ENCODE data around the gene NAT9.

DNA sequence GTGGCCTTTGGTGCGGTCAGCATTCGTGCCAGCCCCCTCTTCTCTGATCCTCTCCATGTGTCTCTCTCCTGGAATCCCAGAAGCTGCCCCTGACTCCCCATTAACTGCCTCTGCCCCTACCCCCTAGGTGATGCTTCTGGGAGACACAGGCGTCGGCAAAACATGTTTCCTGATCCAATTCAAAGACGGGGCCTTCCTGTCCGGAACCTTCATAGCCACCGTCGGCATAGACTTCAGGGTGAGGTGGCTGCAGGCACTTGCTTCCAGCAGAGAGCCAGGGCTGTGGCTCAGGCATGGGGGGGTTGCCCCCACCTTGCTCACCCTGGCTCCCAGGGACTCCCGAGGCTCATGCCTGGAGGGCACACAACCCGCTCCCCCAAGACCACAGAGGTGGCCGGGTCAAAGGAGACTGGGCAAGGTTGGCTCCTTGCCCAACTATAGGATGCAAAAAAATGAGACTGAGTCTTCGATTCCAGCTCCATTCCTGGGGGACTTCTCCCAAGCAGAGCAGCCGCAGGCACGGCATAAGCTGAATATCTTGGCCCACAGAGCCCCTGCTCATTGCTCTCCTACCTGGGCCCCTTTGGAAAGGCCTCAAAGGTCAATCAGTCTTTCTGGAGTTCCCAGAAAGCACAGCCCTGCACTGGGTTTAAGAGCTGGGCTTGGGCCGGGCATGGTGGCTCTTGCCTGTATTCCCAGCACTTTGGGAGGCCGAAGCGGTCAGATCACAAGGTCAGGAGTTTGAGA is 35.3 kb downstream of the NAT9 start:
- TF ChIP-seq, protein P1, sequence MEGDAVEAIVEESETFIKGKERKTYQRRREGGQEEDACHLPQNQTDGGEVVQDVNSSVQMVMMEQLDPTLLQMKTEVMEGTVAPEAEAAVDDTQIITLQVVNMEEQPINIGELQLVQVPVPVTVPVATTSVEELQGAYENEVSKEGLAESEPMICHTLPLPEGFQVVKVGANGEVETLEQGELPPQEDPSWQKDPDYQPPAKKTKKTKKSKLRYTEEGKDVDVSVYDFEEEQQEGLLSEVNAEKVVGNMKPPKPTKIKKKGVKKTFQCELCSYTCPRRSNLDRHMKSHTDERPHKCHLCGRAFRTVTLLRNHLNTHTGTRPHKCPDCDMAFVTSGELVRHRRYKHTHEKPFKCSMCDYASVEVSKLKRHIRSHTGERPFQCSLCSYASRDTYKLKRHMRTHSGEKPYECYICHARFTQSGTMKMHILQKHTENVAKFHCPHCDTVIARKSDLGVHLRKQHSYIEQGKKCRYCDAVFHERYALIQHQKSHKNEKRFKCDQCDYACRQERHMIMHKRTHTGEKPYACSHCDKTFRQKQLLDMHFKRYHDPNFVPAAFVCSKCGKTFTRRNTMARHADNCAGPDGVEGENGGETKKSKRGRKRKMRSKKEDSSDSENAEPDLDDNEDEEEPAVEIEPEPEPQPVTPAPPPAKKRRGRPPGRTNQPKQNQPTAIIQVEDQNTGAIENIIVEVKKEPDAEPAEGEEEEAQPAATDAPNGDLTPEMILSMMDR (conservative IDR thresholded peaks at IDR 0.05 in 1 of 2, IDR thresholded peaks at IDR 0.05 in 1 of 2; ENCODE audit: extremely low read depth in 1 of 2, insufficient read depth in 1 of 2, low read depth in 1 of 2, low read length in 2 of 2), result no peak
- TF ChIP-seq EZH2 (IDR thresholded peaks at IDR 0.05; ENCODE audit: borderline replicate concordance, low read length), result no peak
